Panc1 (cell line): ENCODE results near the gene AKIRIN2. TPM values are rescaled to one million over a fixed set of nuclear protein-coding genes. Genes with fewer than 3 reads are reported as not detected.

Source experiments
- ATAC-seq: fragments of 200-7000 bp; cut with Tn5 transposase; 2 replicates; pipeline ENCODE4 v1.9.1; 2020; ENCODE audit warnings: mild to moderate bottlenecking, moderate library complexity
- BruUV-seq: library from RNA; stranded (reverse); fragments of 400-500 nt; replicated peaks from 2 replicates; lab custom pipeline; 2021; lab: Mats Ljungman, UMichigan
- CTCF ChIA-PET: fragments of 300-600 bp; sonication (Branson Sonifier 250); formaldehyde crosslinking; loops from one replicate; lab custom pipeline; 2022; ENCODE audit warnings: antibody characterized with exemption; lab: Charles Lee
- POLR2A ChIA-PET: fragments of 300-600 bp; sonication (Branson Sonifier 250); formaldehyde crosslinking; loops from one replicate; lab custom pipeline; 2022; ENCODE audit warnings: antibody characterized with exemption; lab: Charles Lee
- DNase-seq: peaks from one replicate; pipeline ENCODE4 v3.0.0-alpha.2; 2010; ENCODE audit warnings: low read depth, low spot score
- H3K27ac ChIP-seq: 2 replicates; pipeline ENCODE4 v1.5.1; 2011; ENCODE audit warnings: mild to moderate bottlenecking, low read length, inconsistent platforms
- H3K27me3 ChIP-seq: fragments of 200-500 bp; sonication (Bioruptor generic); 2 replicates; pipeline ENCODE4 v1.6.0; 2014; ENCODE audit warnings: low read length, inconsistent platforms; ENCODE audit not compliant: control insufficient read depth, insufficient read depth
- H3K36me3 ChIP-seq: fragments of 200-500 bp; sonication (Bioruptor generic); 2 replicates; pipeline ENCODE4 v1.5.1; 2014; ENCODE audit warnings: inconsistent platforms, mild to moderate bottlenecking, low read length, moderate library complexity; ENCODE audit not compliant: control insufficient read depth, insufficient read depth
- H3K4me1 ChIP-seq: 2 replicates; pipeline ENCODE4 v1.5.1; 2011; ENCODE audit warnings: inconsistent platforms, mild to moderate bottlenecking, low read length, moderate library complexity; ENCODE audit not compliant: control insufficient read depth, insufficient read depth
- H3K4me3 ChIP-seq, 2 experiments: 2 replicates each; pipeline ENCODE4 v1.5.1; 2011 to 2012; ENCODE audit warnings: low read depth in 2 of 2, low read length in 2 of 2, mild to moderate bottlenecking in 2 of 2, inconsistent platforms in 1 of 2, moderate library complexity in 1 of 2
- H3K9me3 ChIP-seq: fragments of 200-500 bp; sonication (Bioruptor generic); 2 replicates; pipeline ENCODE4 v1.5.1; 2014; ENCODE audit warnings: low read depth, mild to moderate bottlenecking, inconsistent platforms, low read length, moderate library complexity; ENCODE audit not compliant: control insufficient read depth, insufficient read depth
- CTCF ChIP-seq: fragments of 450-650 bp; IDR thresholded peaks from 2 replicates; pipeline ENCODE4 v1.5.1; 2017; ENCODE audit warnings: mild to moderate bottlenecking
- POLR2AphosphoS5 ChIP-seq: IDR thresholded peaks from 2 replicates; pipeline ENCODE4 v1.6.1; 2012; ENCODE audit warnings: mild to moderate bottlenecking, low read depth, low read length, moderate library complexity
- REST ChIP-seq, 2 experiments: IDR thresholded peaks; 2 replicates each; pipeline ENCODE4 v1.6.1; 2011 to 2012; ENCODE audit warnings: low read depth in 2 of 2, control low read depth in 1 of 2, low read length in 1 of 2, mild to moderate bottlenecking in 1 of 2, moderate library complexity in 1 of 2; ENCODE audit not compliant: insufficient read depth in 1 of 2
- SIN3A ChIP-seq: IDR thresholded peaks from 2 replicates; pipeline ENCODE4 v1.6.1; 2012; ENCODE audit warnings: low read depth, mild to moderate bottlenecking, low read length, moderate library complexity, borderline replicate concordance; ENCODE audit not compliant: insufficient read depth
- TCF7L2 ChIP-seq: IDR thresholded peaks from 2 replicates; pipeline ENCODE4 v1.6.1; 2011; ENCODE audit warnings: mild to moderate bottlenecking, low read depth, low read length, inconsistent platforms
- in situ Hi-C: cut with HindIII; loops from 2 replicates; pipeline ENCODE4 v1.10.0; 2016; ENCODE audit warnings: low sequenced_read_pairs, low pct_unique_long_range_greater_than_20kb
- intact Hi-C: fragments of 100-400 bp; cut with micrococcal nuclease; formaldehyde crosslinking; loops from one replicate; pipeline ENCODE4 v1.10.0; 2022; ENCODE audit not compliant: unreplicated experiment
- total RNA-seq: library from RNA; stranded (reverse); gene quantifications from one replicate; pipeline ENCODE4 v1.2.1, GENCODE V29; 2021; ENCODE audit not compliant: unreplicated experiment

Gene AKIRIN2
- total RNA-seq, 1 experiment from 2014 or later = 47.6 TPM

- Histone ChIP-seq H3K36me3 (peaks cover 12% of the 10 kb centered on the region), H3K4me1 (no peaks in the 10 kb centered on the region), H3K27ac (no peak overlapping the region), H3K27me3 (no peaks in the 10 kb centered on the region), H3K4me3 (no peak overlapping the region), H3K9me3 (no peaks in the 10 kb centered on the region)
- POLR2A ChIA-PET = no interaction called here
- ATAC-seq = no peak
- CTCF ChIA-PET = no interaction called here
- in situ Hi-C loops = no loop called here
- BruUV-seq = no TSS peak
- intact Hi-C loops = no loop called here
- TF ChIP-seq CTCF (no peak), SIN3A (no peak)
- no peak for DNase-seq
Observed at GRCh38 chr6:87658516-87658915, 43.5 kb downstream of the AKIRIN2 start.

- ATAC-seq = no peak
- no peak overlapping the region for H3K4me3 ChIP-seq
- POLR2A ChIA-PET = no interaction called here
- H3K9me3 ChIP-seq = no peaks in the 10 kb centered on the region
- no peak overlapping the region for H3K27ac ChIP-seq
- H3K4me1 ChIP-seq = no peaks in the 10 kb centered on the region
- CTCF ChIA-PET = interaction anchor here (0.6 kb wide), 1 partner anchor 11 kb away, joined by 12 read pairs; no protein-coding TSS in a partner anchor
- H3K27me3 ChIP-seq = no peaks in the 10 kb centered on the region
- intact Hi-C loops (no loop called here), in situ Hi-C loops (no loop called here)
- no peak for DNase-seq
- peaks cover 12% of the 10 kb centered on the region for H3K36me3 ChIP-seq
- no TSS peak for BruUV-seq
- no peak for TF ChIP-seq CTCF
- no peak for TF ChIP-seq REST (IDR thresholded peaks at IDR 0.05; ENCODE audit: insufficient read depth in 1 of 2, low read depth in 2 of 2, low read length in 1 of 2)
- TF ChIP-seq POLR2AphosphoS5 = no peak
- no peak for TF ChIP-seq SIN3A
- no peak for TF ChIP-seq TCF7L2
Observed at GRCh38 chr6:87656857-87657256, 45.2 kb downstream of the AKIRIN2 start.
